Suprapubic skin (tissue), 4 donors: ENCODE measurements around the gene PPP1R13B. TPM values are rescaled to one million over a fixed set of nuclear protein-coding genes. Genes with fewer than 3 reads are reported as not detected.

Experiments used
- DNase-seq, 2 donors: peaks; one replicate each; pipeline ENCODE4 v3.0.0-alpha.2; 2019; ENCODE audit warnings: low spot score in 2 of 2
- H3K27ac ChIP-seq: fragments of 200-600 bp; sonication (generic); one replicate; pipeline ENCODE4 v1.5.1; 2019
- H3K27me3 ChIP-seq: fragments of 200-600 bp; sonication (generic); one replicate; pipeline ENCODE4 v1.5.1; 2019
- H3K36me3 ChIP-seq: fragments of 200-600 bp; sonication (generic); one replicate; pipeline ENCODE4 v1.5.1; 2019
- H3K4me1 ChIP-seq: fragments of 200-600 bp; sonication (generic); one replicate; pipeline ENCODE4 v1.5.1; 2019
- H3K4me3 ChIP-seq: fragments of 200-600 bp; sonication (generic); one replicate; pipeline ENCODE4 v1.5.1; 2019; ENCODE audit warnings: mild to moderate bottlenecking
- H3K9me3 ChIP-seq: fragments of 200-600 bp; sonication (generic); one replicate; pipeline ENCODE4 v1.5.1; 2019
- CTCF ChIP-seq, 2 donors: fragments of 200-600 bp in 1 of 2; fragments of 450-650 bp in 1 of 2; sonication (generic) in 1 of 2; IDR thresholded peaks; one replicate each; pipeline ENCODE4 v1.5.1; 2016 to 2019; ENCODE audit warnings: antibody characterized with exemption in 2 of 2, mild to moderate bottlenecking in 1 of 2, moderate library complexity in 1 of 2
- EP300 ChIP-seq: sonication (generic); formaldehyde crosslinking; IDR thresholded peaks from one replicate; pipeline ENCODE4 v1.6.1; 2017; ENCODE audit warnings: antibody characterized with exemption
- POLR2A ChIP-seq, 2 donors: fragments of 450-650 bp; IDR thresholded peaks; one replicate each; pipeline ENCODE4 v1.6.1; 2017; ENCODE audit warnings: antibody characterized with exemption in 2 of 2, mild to moderate bottlenecking in 2 of 2, moderate library complexity in 2 of 2
- POLR2AphosphoS5 ChIP-seq, 3 donors: sonication (generic); formaldehyde crosslinking; IDR thresholded peaks; one replicate each; pipeline ENCODE4 v1.6.1; 2017; ENCODE audit warnings: antibody characterized with exemption in 3 of 3
- WGBS: methylation state at CpG from one replicate; pipeline ENCODE4 v1.1.5; 2018; 5-methylcytosine and 5-hydroxymethylcytosine counted together
- total RNA-seq, 4 donors: library from RNA; depleted of rRNA; stranded (reverse); fragments of >200 nt; gene quantifications; one replicate each; pipeline ENCODE4 v1.1.0, GENCODE V29; 2016

PPP1R13B gene
- total RNA-seq, 4 donors from 2014 or later: 21.7 to 51.6 (median 36.4) TPM

GRCh38 chr14:103739793-103740501, 107.4 kb downstream of the PPP1R13B start:
- TF ChIP-seq CTCF (IDR thresholded peaks at IDR 0.05) (no peak), POLR2AphosphoS5 (IDR thresholded peaks at IDR 0.05) (no peak), POLR2A (IDR thresholded peaks at IDR 0.05) (no peak), EP300 (no peak)
- 89% methylated on average over 24 of the region's 30 CpGs for WGBS
- DNase-seq: peak in 1 of 2 donors; percentile 72

GRCh38 chr14:103739466-103739792, 107.9 kb downstream of the PPP1R13B start:
- Histone ChIP-seq H3K36me3 (peaks cover 37% of the 10 kb centered on the region), H3K4me1 (peaks cover 33% of the 10 kb centered on the region)
- TF ChIP-seq EP300 (no peak), POLR2AphosphoS5 (IDR thresholded peaks at IDR 0.05) (no peak), POLR2A (IDR thresholded peaks at IDR 0.05) (no peak), CTCF (IDR thresholded peaks at IDR 0.05) (no peak)

More at GRCh38 chr14:103739793-103740501, 107.4 kb downstream of the PPP1R13B start:
- Histone ChIP-seq H3K27ac (no peak overlapping the region), H3K27me3 (no peaks in the 10 kb centered on the region), H3K4me3 (no peak overlapping the region), H3K4me1 (peaks cover 30% of the 10 kb centered on the region), H3K9me3 (no peaks in the 10 kb centered on the region), H3K36me3 (peaks cover 40% of the 10 kb centered on the region)

DNA sequence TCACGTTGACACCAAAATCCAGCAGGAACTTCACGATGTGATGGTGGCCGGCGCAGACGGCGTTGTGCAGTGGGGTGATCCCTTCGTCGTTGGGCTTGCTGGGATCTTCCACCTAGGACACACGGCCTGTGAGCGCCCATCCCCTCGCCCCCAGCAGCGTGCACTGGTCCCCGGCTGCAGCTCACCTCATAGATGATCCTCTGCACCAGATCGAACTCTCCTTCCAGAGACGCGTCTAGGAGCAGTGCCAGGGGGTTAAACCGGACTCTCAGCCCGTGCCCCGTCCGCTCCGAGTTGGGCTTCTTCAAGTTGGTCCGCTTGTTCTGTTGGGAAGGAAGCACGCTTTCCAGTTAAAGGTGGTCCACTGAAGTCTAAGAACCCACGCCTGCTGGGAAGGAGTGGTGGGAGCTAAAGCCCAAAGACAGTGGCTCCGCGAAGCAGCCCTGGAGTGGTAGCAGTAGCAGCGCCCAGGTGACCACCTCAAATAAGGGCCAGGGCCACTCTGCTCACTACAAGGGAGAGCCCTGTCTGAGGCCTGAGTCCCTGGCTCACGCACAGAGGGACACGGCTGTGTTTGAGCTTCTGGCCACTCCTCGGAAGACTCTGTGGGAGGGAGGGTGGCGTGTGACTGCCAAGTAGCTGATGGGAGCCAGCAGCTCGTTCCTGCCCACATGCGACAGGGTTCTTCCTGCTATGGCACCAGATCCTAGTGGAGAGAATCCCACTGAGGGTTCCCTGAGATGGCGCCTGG, 108.5 kb downstream of the PPP1R13B start:
- Histone ChIP-seq H3K4me1 (peaks cover 39% of the 10 kb centered on the region), H3K27me3 (no peaks in the 10 kb centered on the region), H3K27ac (no peak overlapping the region), H3K36me3 (peaks cover 40% of the 10 kb centered on the region), H3K4me3 (no peak overlapping the region), H3K9me3 (no peaks in the 10 kb centered on the region)
- DNase-seq: peak in 1 of 2 donors; percentile 78
- TF ChIP-seq EP300: no peak
- TF ChIP-seq CTCF (IDR thresholded peaks at IDR 0.05): no peak
- no peak for TF ChIP-seq POLR2A (IDR thresholded peaks at IDR 0.05)
- TF ChIP-seq POLR2AphosphoS5 (IDR thresholded peaks at IDR 0.05): no peak
- 79% methylated on average over 22 of the region's 34 CpGs for WGBS

More at GRCh38 chr14:103739466-103739792, 107.9 kb downstream of the PPP1R13B start:
- Histone ChIP-seq H3K4me3 (no peak overlapping the region), H3K27ac (no peak overlapping the region), H3K27me3 (no peaks in the 10 kb centered on the region), H3K9me3 (no peaks in the 10 kb centered on the region)
- 89% methylated on average over 4 of the region's 6 CpGs for WGBS
- DNase-seq: no peak

- Histone ChIP-seq H3K27ac (no peak overlapping the region), H3K9me3 (no peaks in the 10 kb centered on the region), H3K4me3 (no peak overlapping the region), H3K27me3 (no peaks in the 10 kb centered on the region), H3K36me3 (peaks cover 44% of the 10 kb centered on the region), H3K4me1 (peaks cover 46% of the 10 kb centered on the region)
- WGBS: 77% methylated on average over 10 of the region's 10 CpGs
- TF ChIP-seq POLR2A (IDR thresholded peaks at IDR 0.05): no peak
- TF ChIP-seq POLR2AphosphoS5 (IDR thresholded peaks at IDR 0.05): no peak
- no peak for TF ChIP-seq CTCF (IDR thresholded peaks at IDR 0.05)
- TF ChIP-seq EP300: no peak
- peak in 1 of 2 donors; percentile 23 for DNase-seq
These were observed 109.2 kb downstream of the PPP1R13B start for GRCh38 chr14:103738166-103738565.

DNA sequence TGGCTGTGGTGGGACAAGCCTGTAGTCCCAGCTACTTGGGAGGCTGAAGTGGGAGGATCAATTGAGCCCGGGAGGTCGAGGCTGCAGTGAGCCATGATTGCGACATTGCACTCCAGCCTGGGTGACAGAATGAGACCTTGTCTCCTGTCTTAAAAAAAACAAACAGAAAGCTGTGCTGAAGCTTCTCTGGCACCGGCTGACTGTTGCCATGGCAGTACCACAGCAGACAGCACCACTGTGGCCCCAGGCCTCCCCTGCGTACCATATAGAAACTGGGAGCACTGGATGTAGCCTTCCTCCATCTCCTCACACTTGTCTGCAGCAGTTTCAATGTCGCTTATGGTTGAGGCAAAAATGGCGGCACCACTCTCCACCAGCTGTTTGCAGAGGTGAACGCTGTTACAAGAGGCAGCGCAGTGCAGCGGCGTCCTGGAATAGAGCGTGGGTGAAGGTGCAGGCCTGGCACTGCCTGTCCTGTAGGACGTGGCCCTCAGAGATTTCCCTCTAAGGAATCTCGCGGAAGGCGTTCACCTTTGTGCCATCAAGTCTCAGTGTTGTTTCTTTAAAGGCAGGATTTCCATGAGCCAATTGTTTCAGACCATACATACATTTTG, 109.8 kb downstream of the PPP1R13B start:
- Histone ChIP-seq H3K4me1 (peaks cover 52% of the 10 kb centered on the region), H3K9me3 (no peaks in the 10 kb centered on the region), H3K27ac (peak overlapping the region; percentile 78), H3K36me3 (peaks cover 49% of the 10 kb centered on the region), H3K27me3 (no peaks in the 10 kb centered on the region), H3K4me3 (no peak overlapping the region)
- WGBS: 91% methylated on average over 16 of the region's 16 CpGs
- DNase-seq: peak in 1 of 2 donors; percentile 79
- TF ChIP-seq POLR2A (IDR thresholded peaks at IDR 0.05): no peak
- no peak for TF ChIP-seq CTCF (IDR thresholded peaks at IDR 0.05)
- TF ChIP-seq POLR2AphosphoS5 (IDR thresholded peaks at IDR 0.05): no peak
- no peak for TF ChIP-seq EP300
